B cell (primary cell): ENCODE measurements around the gene XRCC3.

Experiments used
- CTCF ChIP-seq: fragments of 200-600 bp; IDR thresholded peaks from one replicate; pipeline ENCODE4 v1.8.0; 2022; ENCODE audit warnings: antibody characterized with exemption, mild to moderate bottlenecking
- EZH2 ChIP-seq: IDR thresholded peaks from 2 replicates; pipeline ENCODE4 v1.6.1; 2012; ENCODE audit warnings: borderline replicate concordance, low read depth, mild to moderate bottlenecking, moderate library complexity, low read length; ENCODE audit not compliant: insufficient read depth, poor library complexity, severe bottlenecking

GRCh38 chr14:103709814-103710213, 5.4 kb downstream of the XRCC3 start:
- TF ChIP-seq CTCF: no peak
- TF ChIP-seq EZH2: no peak
